Adrenal gland (tissue), 12 donors: ENCODE data around the gene LY6G6F. TPM values are rescaled to one million over a fixed set of nuclear protein-coding genes. Genes with fewer than 3 reads are reported as not detected.

Source experiments
- DNase-seq, 7 donors: peaks; one replicate each; pipeline ENCODE4 v3.0.0-alpha.2; 2019 to 2020
- H3K27ac ChIP-seq, 5 donors: fragments of 200-600 bp; sonication (generic) in 4 of 5; 1 replicate in 3 of 5; 2 replicates in 2 of 5; pipeline versions ENCODE4 v1.5.1 to v1.8.0; 2016 to 2020; ENCODE audit warnings: mild to moderate bottlenecking in 1 of 5
- H3K27me3 ChIP-seq: fragments of 200-600 bp; 2 replicates; pipeline ENCODE4 v1.8.0; 2021
- H3K36me3 ChIP-seq, 2 donors: fragments of 200-600 bp; replicated peaks in 1 of 2; 1 replicate in 1 of 2; 2 replicates in 1 of 2; pipeline versions ENCODE4 v1.5.1 to v1.8.0; 2018 to 2022
- H3K4me1 ChIP-seq, 2 donors: fragments of 200-600 bp; replicated peaks in 1 of 2; 1 replicate in 1 of 2; 2 replicates in 1 of 2; pipeline versions ENCODE4 v1.5.1 to v1.8.0; 2018 to 2021
- H3K4me3 ChIP-seq, 4 donors: fragments of 200-600 bp; sonication (generic) in 3 of 4; one replicate each; pipeline ENCODE4 v1.5.1; 2016 to 2018
- H3K9me3 ChIP-seq, 3 donors: fragments of 200-600 bp; sonication (generic) in 1 of 3; replicated peaks in 1 of 3; 1 replicate in 2 of 3; 2 replicates in 1 of 3; pipeline versions ENCODE4 v1.5.1 to v1.8.0; 2016 to 2021
- POLR2A ChIP-seq, 2 donors: fragments of 450-650 bp; IDR thresholded peaks; one replicate each; pipeline ENCODE4 v1.6.1; 2017; ENCODE audit warnings: antibody characterized with exemption in 2 of 2, mild to moderate bottlenecking in 2 of 2, moderate library complexity in 1 of 2
- WGBS, 4 donors: extraction: QIAGEN DNeasy Blood & Tissue Kit in 2 of 4; methylation state at CpG; one replicate each; pipeline versions ENCODE4 v1.1.5 to v1.1.7; 2013 to 2017; 5-methylcytosine and 5-hydroxymethylcytosine counted together
- intact Hi-C, 2 donors: fragments of 100-400 bp; cut with DNase I; formaldehyde crosslinking; loops; one replicate each; pipeline versions ENCODE4 v1.14.1 to v1.15.0; 2022 to 2023
- polyA plus RNA-seq, 3 donors: library from polyadenylated mRNA; stranded (reverse); fragments of 200-250 nt in 2 of 3; fragments of 350-450 nt in 1 of 3; fragmentation: Illumina TruSeq in 1 of 3; extraction: RNeasy Lipid Tissue Mini Kit (QIAGEN cat#74804) in 1 of 3; gene quantifications; one replicate each; pipeline ENCODE4 v1.2.3, GENCODE V29; 2013 to 2014
- total RNA-seq, 9 donors: library from RNA; depleted of rRNA in 4 of 9; stranded (reverse); fragments of >200 nt in 4 of 9; fragments of 120-200 nt in 1 of 9; fragmentation: NEBNext Ultra II Directional in 1 of 9; extraction: Animal tissue kit (Norgen Biotek cat#: 25700) in 1 of 9; gene quantifications; one replicate each; pipeline versions ENCODE4 v1.1.0 to v1.2.4, GENCODE V29; 2013 to 2023
- TF ChIP-seq, protein P1 (sequence below), 6 experiments: fragments of 450-650 bp in 4 of 6; fragments of 200-600 bp in 2 of 6; sonication (generic) in 1 of 6; IDR thresholded peaks; 1 replicate in 5 of 6; 2 replicates in 1 of 6; pipeline versions ENCODE4 v1.5.1 to v1.8.0; 2016 to 2021; ENCODE audit warnings: antibody characterized with exemption in 6 of 6, mild to moderate bottlenecking in 2 of 6, moderate library complexity in 1 of 6
- donor health status: healthy with polysubstance abuse.
- donor health status: Bipolar disorder and iron deficiency.
- donor health status: DM: yes; HTN: yes; CAD: no.
- donor health status: DM: no; HTN: no; CAD: no.
- donor health status: DM: no; HTN: no; CAD: no.
- donor health status: DM: yes; HTN: yes; CAD: no.

Gene LY6G6F
- total and polyA plus RNA-seq, 12 donors = 0.44 TPM; not detected in 11

DNA sequence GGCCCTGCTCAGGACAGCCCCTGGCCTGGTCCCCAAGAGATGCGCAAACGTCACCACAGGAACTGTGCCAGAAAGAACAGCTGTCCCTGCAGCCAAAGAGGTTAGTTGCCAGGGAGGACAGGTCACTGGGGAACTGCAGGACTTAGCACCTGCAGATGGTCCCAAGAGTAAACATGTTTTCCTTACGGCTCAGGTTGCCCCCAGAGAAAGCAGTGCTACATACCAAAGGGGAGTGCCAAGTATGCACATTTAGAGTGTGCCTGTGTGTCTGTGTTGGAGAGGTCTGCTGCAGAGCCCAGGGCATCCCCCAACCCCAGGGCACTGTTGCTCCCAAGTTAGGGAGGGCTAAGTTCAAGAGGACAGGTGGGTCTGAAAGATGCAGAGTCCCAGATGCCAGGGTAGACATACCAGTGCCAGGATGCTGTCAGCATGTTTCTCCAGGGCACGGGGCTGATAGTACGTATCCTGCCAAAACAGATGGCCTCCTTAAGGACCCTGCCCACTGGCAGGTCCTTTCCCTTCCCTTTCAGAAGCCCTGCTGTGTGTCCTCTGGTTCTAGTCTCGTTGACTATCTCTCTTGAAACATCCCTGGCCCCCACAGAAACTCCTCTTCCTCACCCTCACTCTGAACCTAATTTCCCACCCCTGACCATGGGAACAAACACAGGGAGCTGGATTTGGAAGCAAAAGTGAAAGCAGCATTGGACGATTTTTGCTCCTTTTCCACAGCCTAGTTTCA is 4.8 kb upstream of the LY6G6F start:
- Histone ChIP-seq H3K4me3 (peak overlapping the region in 3 of 4 donors; percentile 78 to 84 (median 82)), H3K4me1 (peaks cover 8 to 25% of the 10 kb centered on the region in 2 donors), H3K27me3 (no peaks in the 10 kb centered on the region), H3K9me3 (no peaks in the 10 kb centered on the region), H3K27ac (peak overlapping the region in 4 of 5 donors; percentile 22 to 98 (median 93)), H3K36me3 (peaks cover 0 to 27% of the 10 kb centered on the region in 2 donors)
- DNase-seq = peak in 2 of 7 donors; percentile 34 to 83
- WGBS, 4 donors = 28 to 31% (median 29%) methylated on average over 7 of the region's 7 CpGs
- intact Hi-C loops = no loop called here
- TF ChIP-seq POLR2A (IDR thresholded peaks at IDR 0.05) = no peak
- TF ChIP-seq, protein P1, sequence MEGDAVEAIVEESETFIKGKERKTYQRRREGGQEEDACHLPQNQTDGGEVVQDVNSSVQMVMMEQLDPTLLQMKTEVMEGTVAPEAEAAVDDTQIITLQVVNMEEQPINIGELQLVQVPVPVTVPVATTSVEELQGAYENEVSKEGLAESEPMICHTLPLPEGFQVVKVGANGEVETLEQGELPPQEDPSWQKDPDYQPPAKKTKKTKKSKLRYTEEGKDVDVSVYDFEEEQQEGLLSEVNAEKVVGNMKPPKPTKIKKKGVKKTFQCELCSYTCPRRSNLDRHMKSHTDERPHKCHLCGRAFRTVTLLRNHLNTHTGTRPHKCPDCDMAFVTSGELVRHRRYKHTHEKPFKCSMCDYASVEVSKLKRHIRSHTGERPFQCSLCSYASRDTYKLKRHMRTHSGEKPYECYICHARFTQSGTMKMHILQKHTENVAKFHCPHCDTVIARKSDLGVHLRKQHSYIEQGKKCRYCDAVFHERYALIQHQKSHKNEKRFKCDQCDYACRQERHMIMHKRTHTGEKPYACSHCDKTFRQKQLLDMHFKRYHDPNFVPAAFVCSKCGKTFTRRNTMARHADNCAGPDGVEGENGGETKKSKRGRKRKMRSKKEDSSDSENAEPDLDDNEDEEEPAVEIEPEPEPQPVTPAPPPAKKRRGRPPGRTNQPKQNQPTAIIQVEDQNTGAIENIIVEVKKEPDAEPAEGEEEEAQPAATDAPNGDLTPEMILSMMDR (IDR thresholded peaks at IDR 0.05) = no peak

DNA sequence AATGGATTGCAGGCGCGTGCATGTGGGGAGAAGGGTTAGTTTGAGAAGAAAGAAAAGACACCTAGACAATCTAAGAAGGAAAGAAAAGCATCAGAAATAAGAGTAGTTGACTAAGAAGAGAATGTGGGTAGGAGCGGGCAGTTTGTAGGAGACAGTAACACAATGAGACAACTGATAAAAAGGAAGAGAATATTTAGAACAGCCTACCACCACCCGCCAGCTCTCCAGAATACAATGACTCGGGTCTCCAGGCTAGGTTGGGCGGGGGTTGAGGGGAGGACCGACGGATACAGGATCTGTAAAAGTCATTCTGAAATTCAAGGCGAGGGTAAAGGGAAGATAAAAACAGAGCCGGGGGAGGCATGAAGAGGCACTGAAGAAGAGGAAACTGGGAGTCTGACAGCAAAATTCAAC is 4.3 kb upstream of the LY6G6F start:
- WGBS, 4 donors = 0 to 2% (median 1%) methylated on average over 10 of the region's 10 CpGs
- TF ChIP-seq, protein P1 (IDR thresholded peaks at IDR 0.05) = no peak
- no peak for TF ChIP-seq POLR2A (IDR thresholded peaks at IDR 0.05)
- intact Hi-C loops = no loop called here

DNA sequence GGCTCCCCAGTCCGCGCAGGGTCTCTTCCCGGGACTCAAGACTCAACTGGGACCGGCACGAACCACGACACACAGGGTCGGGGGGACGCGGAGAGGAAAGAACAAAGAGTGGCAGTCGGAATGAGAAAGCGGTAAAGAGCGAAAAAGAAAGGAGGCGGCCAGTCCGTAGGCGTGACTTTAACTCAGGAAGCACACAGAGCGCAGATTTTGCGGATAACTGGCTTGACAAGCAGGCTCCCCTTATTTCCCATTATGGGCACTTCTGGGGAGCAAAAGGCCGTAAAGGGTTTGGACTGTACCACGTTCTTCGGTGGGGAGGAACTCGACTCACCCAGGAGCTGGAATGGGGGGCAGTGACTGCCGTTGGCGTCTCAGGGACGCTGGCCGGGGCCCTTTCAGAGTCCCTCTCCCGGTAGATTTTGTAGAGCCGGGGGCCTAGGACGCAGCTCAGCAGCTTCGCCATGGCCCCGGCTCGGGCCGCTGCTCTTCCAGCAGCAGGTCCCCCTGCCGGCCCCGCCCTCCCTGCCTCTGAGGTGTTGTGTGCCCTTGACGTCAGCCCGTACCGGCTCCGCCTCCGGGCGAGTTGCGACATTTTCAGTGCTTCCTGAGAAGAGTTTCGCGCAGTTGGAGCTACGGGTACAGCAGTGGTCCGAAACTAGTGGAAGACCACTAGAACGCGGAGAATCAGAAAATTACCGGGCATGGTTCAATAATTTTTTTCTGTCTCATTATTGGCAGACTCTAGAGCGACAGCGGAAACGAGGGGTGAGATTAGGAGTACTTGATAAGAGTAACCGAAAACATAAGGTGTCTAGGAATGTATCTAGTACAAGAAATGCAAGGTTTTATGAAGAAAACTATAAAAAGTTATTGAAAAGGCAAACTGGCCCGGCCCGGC is 3.6 kb upstream of the LY6G6F start, which contains the start of gene ABHD16A:
Gene ABHD16A, minus strand, starts transcription at position 506 of the 898 bp plus-strand sequence. Its CDS starts 43 bp downstream, at position 463.
- peaks cover 8 to 25% of the 10 kb centered on the region in 2 donors for H3K4me1 ChIP-seq
- no peaks in the 10 kb centered on the region for H3K27me3 ChIP-seq
- peaks cover 0 to 15% of the 10 kb centered on the region in 2 donors for H3K36me3 ChIP-seq
- peak; percentile 98 to 100 (median 99) for DNase-seq
- TF ChIP-seq POLR2A (IDR thresholded peaks at IDR 0.05) = peak; percentile 91
- TF ChIP-seq, protein P1 (IDR thresholded peaks at IDR 0.05) = peak in 3 of 6 experiments; percentile 12 to 19 (median 18)
- H3K9me3 ChIP-seq = no peaks in the 10 kb centered on the region
- 1% methylated on average over 42 to 54 of the region's 54 CpGs for WGBS, 4 donors
- H3K4me3 ChIP-seq = peak within 1 kb of the TSS; percentile 58 to 84 (median 80)
- peak within 1 kb of the TSS; percentile 90 to 99 (median 96) for H3K27ac ChIP-seq
- intact Hi-C loops = no loop called here

More for the DNA sequence above, 4.3 kb upstream of the LY6G6F start:
- Histone ChIP-seq H3K4me1 (peaks cover 8 to 25% of the 10 kb centered on the region in 2 donors), H3K27ac (peak overlapping the region; percentile 90 to 99 (median 96)), H3K27me3 (no peaks in the 10 kb centered on the region), H3K9me3 (no peaks in the 10 kb centered on the region), H3K36me3 (peaks cover 0 to 22% of the 10 kb centered on the region in 2 donors), H3K4me3 (peak overlapping the region; percentile 58 to 84 (median 80))
- no peak for DNase-seq

DNA sequence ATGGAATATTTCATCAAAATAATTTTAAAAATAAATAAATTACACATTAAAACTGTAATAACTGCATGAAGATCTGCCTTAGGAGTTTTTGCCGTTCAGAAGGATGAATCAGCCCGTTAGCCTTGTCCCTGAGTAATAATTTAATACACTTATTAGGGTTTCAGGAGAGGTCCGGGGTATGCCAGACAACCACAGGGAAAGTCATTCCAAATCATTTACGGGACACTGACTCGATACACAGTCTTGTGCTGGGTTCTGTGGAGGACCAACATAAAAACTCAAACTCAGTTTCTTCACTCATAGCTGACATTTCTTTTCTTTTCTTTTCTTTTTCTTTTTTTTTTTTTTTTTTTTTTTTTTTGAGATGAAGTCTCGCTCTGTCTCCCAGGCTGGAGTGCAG is 735 bp upstream of the LY6G6F start:
- intact Hi-C loops = no loop called here

More for the DNA sequence above, 735 bp upstream of the LY6G6F start:
- peak overlapping the region in 1 of 5 donors; percentile 14 for H3K27ac ChIP-seq
- H3K36me3 ChIP-seq = no peaks in the 10 kb centered on the region
- whole genome bisulfite sequencing, 4 donors = 42 to 63% (median 49%) methylated on average over 5 to 6 of the region's 6 CpGs
- no peak for DNase-seq
- H3K4me1 ChIP-seq = peaks cover 8 to 20% of the 10 kb centered on the region in 2 donors
- TF ChIP-seq POLR2A (IDR thresholded peaks at IDR 0.05) = no peak
- TF ChIP-seq, protein P1 (IDR thresholded peaks at IDR 0.05) = no peak
- no peaks in the 10 kb centered on the region for H3K9me3 ChIP-seq
- no peak overlapping the region for H3K4me3 ChIP-seq
- no peaks in the 10 kb centered on the region for H3K27me3 ChIP-seq
